SU-DHL-6 (cell line): Measurements from ENCODE around the gene DNAL4.

Experiments used
- CTCF ChIP-seq: fragments of 200-600 bp; sonication (generic); IDR thresholded peaks from one replicate; pipeline ENCODE4 v1.5.1; 2017; ENCODE audit warnings: antibody characterized with exemption, mild to moderate bottlenecking, low read length, moderate library complexity; ENCODE audit not compliant: insufficient read depth, poor library complexity, severe bottlenecking
- EZH2phosphoT487 ChIP-seq: fragments of 200-600 bp; sonication (generic), shearing (Covaris generic); conservative IDR thresholded peaks from 2 replicates; pipeline ENCODE4 v1.6.1; 2018; ENCODE audit warnings: mild to moderate bottlenecking, antibody characterized with exemption, low read length, moderate library complexity, mixed read lengths

DNA sequence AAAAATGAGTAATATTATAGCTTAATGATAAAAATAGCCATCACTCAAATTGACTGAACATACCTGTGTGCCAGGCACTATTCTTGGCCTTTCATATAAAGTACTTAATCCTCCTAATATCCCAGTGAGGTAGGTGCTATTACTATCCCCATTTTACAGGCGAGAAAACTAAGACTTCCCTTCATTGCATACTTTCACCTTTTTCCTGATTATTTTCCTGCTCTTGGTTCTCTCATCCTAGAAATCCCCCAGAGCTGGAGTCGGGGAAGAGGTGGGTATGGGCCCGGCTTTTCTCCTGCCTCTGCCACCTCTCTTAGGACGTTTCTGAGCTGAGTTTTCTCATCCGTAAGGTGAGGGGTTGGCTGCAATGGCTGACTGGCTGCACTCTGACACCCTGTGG is 47.7 kb upstream of the DNAL4 start:
- TF ChIP-seq EZH2phosphoT487 = no peak
- TF ChIP-seq CTCF = no peak
